HG03097 (cell line): ENCODE results near the gene FASN.

Experiments used
- ATAC-seq: cut with Tn5 transposase; IDR thresholded peaks from one replicate; pipeline ENCODE4 v1.9.1; 2021; ENCODE audit not compliant: unreplicated experiment, low FRiP score

The FASN gene

DNA sequence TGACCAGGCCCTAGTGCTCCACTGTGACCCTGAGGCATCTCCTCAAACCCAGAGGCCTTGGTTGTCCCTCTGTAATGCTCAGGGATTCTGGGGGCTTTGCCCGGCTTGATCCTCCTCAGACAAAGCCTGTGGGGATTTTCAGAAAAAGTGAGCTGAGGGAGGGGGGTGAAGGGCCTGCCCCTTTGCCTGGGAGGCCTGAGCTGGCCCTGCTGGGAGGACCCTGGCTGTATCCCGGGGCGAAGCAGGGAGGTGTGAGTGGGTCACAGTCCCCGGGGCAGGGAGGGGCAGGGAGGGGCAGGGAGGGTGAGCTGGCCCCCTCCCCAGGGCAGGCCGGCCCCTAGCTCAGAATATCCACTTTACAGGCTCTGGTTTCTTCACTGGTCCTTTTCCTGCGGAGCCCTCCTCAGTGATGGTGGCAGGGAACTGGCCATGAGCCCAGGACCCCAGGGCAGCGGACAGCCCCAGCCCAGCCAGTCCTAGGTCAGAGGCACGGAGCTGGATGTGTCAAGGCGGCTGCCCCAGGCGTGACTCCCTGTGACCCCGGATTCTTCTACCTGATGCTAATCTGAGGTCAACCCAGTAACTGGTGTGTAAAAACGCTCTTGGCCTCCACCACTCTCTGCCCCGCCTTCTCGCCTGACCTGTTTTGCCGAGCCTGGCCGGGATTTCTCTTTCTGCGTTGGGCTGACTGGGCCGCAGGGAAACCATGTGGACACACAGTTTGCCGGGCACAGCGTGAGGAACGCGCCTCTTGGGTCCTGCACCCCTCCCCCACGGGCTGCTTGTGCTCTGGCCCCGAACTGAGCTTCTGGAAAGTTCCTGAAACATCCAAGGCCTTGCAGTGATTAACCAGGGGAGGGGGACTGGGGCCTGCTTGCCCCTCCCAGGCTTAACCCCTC, 5.8 kb upstream of the FASN start:
- no peak for ATAC-seq

DNA sequence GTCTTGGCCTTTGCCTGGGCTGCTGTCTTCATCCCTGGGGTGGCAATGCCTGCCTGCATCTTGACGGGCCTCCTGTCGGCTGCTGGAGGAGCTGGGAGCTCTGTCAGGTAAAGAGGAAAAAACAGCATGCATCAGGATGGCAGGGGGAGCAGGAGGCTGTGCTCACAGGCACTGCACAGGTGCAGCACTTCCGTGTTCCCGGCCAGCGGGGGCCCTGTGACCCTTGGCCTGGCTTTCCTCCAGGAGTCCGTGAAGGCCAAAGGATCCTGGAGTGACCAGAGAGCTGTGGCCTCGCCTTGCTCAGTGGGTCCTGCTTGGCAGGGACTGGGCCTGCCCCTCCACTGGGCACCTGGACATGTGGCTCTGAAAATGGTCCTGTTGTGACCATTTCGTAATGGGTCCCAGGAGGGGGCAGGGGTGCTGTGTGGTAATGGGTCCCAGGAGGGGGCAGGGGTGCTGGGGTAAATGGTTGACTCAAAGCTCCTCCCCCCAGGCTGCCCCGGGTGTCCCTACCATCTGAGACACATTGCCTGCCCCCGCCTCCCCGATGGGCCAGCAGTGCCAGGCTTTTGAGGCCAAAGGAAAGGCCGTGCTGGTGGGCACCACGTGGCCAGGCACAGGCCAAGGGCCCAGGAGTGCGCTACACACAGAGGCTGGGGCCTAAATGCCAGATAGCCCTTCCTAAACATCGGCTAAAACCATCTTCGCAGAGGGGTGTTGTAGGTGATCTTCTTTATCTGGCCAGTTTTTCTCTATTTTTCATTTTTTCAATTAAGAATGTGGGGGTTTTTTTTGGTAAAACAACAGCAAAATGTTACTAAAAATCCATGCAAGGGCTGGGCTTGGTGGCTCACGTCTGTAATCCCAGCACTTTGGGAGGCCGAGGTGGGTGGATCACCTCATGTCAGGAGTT, 4.0 kb upstream of the FASN start:
- no peak for ATAC-seq

DNA sequence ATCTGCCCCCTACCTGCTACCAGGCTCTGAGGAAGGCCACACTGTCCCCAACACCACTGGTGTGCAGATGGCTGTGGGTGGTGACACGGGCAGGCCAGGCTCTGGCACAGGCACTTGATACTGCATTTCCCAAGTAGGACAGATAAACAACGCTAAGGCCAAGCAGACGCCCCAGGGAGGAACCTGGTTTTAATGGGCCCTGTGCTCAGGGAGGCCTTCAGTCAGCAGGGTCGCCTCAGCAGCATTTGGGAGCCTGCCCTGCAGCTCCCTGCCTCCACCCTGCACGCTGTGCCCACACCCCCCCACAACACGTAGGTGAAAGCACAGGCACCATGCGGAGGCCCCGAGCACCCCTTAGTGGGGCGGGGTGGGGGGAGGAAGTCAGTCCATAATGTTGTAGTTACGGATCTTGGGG, 3.3 kb upstream of the FASN start:
- ATAC-seq, result no peak

DNA sequence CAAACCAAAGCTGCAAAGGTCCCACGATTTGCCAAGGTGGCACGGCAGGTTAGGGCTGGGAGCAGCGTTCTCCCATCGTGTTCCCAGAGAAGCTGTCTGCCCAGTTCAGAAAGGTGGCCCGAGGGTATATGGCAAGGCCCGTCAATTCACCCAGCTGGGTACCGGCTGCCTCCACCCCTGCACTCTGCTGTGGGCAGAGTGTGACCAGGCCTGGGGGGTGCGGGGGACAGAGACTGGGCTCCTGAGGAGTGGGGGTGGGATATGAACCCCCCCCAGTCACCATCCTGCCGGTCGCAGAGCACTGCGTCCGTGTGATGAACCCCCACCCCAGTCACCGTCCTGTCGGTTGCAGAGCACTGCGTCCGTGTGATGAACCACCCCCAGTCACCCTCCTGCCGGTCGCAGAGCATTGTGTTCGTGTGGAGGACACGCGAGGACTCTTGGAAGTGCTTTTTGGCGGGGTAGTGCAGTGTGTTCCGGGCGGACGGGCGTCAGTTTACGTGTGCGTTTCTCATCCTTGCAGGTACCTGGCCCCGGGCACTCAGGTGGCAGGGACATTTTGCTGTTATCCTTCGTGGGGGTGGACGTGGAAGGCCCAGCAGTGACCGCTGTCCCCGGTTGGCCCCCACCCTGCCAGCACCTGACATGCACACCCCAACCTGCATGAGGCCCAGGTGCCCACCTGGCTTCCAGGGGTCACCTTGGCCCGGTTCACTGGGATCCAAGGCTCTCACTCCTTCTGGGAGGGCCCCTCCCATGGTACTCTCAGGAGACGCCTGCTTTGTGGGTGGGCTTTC, 2.7 kb upstream of the FASN start:
- no peak for ATAC-seq

DNA sequence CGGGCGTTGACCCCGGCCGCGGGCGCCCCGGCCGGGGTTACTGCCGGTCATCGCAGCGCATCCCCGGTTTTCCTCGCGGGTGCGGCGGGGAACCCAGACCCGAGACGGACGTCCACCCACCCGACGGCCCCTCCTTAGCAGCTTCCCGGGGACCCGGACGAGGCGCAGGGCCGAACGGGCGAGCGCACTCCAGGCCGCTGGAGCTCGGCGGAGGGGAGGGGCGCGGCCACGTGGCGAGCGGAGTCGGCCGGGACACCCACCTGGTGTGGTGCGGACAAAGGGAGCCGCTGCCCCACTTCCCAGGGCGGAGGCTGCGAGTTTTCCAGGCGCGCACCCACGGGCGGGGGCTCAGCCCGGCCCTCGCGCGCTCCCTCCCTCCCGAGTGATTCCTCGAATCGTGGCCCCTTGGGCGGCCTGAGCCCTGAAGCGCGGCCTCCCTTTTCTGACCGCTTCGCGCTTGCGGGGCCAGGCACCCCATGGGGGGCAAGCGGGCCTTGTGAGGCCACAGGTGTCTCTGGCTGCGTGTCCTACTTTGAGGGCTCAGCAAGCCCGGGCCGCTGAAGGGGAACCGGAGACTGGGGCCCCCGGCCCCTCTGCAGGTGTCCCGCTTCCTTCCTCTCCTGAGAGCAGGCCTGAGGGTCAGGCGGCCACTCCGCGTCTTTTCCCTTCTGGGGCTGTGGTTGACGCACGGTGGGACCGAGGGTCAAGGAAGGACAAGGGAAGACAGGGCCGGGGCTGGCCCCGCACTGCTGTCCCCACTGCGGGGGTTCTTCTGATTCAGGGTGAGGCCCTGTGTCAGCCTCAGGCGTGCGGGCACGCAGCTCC, 1.1 kb upstream of the FASN start:
- ATAC-seq, result peak; percentile 9

DNA sequence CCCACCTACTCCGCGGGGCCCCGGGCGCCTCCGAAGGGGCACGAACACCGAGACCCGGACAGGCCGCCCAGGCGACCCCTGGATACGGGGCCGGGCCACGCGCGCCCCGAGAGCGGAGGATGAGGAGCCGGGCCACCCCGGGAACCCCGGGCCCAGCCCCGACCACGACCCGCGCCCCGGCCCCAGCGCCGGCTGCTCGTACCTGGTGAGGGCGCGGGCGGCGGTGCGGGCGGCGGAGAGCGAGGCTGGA, 192 bp downstream of the FASN start:
- peak; percentile 22 for ATAC-seq

DNA sequence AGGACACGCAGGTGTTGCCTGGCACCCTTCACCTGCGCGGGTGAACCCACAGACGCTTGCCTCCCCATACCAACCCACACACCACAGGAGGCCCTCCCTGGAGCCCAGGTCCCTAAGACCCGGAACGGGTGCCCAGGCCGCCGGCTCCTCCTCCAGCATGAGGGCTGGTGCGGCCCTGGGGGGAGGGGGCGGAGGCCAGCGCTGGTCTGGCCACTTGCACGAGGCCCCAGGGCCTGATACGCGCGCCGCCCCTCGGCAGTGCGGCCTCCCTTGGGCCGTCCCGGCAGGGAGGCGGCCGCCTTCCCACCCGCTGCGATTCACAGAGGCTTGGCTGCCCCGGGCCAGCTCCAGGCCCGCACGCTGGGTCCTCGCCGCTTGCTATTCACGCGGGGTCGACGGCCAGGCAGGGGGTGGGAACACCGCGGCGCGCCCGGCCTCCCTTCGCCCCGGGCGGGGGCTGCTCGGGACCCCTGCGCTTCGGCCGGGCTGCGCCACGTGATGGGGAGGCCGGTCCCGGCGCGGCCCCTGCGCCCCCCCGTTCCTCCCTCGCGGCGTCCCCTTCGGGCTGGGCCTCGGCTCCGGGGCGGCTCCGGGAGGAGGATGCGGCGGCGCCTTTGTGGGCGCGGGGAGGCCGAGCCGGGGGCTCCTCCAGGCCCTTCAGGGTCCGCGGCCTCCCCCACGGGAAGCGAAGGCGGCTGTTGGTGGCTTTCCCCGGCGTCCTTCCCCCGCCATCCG, 685 bp downstream of the FASN start:
- peak; percentile 1 for ATAC-seq

DNA sequence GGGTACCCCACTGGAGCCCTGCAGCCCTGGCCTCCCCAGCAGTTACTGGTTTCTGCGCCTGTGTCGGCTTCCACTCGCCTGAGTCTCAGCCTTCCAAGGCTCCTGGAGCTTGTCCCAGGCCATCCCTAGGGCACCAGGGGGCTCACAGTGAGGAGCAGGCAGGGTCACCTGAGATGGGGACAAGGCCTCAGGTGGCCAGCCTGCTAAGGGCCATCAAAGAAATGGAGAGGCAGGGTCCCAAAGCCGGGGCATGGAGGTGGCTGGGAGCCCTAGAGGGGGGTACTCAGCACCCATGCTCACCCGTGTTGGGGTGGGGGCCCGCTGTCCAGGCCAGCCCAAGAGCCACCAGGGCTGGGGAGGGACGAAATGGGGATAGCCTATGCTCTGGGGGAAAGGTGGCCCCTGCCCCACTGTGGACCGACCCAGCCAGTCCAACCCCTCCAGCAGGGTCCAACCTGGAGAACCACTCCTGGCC, 1.3 kb downstream of the FASN start:
- ATAC-seq, result no peak

DNA sequence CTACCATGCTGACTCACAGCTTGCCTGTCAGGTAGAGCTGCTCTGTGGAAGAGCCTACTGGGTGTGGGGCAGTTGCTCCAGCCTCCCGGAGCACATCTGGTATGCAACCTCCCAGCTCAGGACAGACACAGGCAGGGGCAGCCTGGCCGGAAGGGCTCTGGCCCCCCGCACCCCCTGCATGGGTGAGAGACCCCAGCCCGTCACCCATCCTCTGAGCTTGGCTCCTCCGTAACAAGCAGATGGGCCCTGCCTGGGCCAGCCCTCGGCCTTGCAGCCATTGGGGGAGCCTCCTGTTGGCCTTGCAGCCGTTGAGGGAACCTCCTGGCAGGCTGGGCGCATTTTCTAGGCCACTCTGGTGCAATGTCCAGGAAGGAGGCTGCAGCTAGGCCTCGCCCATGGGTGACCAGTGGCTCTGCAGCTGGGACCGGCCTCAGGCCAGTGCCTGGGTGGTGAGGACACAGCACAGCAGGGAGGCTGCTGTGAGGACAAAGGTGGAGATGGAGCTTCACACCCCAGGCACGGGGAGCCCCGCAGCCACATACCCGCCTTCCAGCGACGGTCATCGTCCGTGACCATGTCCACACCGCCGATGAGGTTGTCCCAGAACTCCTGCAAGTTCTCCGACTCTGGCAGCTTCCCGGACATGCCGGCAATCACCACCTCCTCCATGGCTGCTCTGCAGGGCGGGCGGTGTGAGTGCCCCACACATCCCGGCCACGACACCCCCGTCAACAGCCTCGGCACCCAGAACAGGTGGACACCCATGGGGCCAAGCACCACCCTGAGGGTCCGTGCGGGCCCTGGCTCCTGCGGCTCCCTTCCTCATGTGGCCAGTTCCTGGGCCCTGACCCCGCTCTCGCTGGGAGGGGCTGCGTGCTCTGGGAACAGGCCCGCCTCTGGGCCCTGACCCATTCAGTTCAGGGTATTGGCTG, 2.0 kb downstream of the FASN start:
- no peak for ATAC-seq

DNA sequence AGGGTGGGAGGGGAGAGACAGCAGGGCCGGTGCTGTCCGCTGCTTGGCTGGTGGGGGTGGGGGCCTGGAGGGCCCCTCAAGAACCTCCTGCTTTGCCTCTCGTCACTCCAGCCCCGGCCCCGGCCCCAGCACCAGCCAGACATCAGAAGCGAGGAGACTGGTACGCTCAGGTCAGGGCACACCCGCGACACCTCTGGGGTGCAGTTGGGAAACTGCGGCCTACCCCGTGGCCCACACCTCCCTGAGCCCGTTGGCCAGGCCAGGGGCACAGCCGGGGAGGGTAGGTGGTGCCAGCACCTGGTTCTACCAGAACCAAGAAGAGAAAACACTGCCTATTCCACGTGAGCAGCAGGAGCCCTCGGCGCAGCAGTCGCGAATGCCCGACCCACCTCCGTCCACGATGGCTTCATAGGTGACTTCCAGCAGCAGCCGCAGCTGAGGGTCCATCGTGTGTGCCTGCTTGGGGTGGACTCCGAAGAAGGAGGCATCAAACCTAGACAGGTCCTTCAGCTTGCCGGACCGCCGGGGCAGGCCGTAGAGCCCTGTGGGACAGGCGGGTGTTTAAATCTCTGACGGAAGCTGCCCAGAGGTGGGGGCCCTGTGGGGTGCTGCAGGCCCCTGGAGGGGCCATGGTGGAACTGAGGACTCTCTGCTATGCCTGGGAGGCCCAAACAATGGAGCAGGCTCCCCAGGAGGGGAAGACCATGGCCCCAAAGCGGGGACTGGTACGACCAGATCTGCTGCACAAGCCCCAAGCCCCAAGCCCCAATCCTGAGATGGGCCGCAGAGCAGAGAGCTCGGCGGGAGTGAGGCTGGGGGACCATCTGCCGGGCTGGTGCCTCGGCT, 2.9 kb downstream of the FASN start:
- no peak for ATAC-seq

DNA sequence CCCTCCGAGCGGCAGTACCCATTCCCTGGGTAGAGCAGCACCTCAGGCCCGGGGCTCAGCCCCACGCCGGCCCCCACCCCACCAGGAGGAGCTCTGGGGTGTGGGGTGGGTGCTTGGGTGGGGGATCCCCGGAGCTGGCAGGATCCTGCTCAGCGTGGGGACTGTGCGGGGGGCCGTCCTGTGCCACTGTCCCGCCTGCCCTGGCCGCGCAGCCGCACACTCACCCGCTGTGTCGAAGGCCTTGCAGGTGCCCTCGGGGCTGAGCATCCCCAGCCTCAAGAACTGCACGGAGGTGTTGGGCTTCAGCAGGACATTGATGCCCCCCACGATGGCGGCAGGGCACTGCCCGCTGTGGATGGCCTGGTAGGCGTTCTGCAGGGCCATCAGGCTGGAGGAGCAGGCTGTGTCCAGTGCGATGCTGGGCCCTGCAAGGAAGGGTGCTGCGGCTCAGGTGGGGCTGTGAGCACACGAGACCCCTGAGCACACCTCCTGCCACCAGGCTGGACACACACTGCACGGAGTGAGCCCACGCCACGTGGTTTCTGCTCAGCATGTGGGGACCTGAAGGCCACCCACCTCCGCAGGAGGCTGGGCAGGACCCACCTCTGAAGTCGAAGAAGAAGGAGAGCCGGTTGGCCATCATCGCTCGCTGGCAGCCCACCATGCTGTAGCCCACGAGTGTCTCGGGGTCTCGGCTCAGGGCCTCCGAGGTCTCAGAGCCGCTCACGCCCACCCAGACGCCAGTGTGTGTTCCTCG, 4.9 kb downstream of the FASN start:
- no peak for ATAC-seq

DNA sequence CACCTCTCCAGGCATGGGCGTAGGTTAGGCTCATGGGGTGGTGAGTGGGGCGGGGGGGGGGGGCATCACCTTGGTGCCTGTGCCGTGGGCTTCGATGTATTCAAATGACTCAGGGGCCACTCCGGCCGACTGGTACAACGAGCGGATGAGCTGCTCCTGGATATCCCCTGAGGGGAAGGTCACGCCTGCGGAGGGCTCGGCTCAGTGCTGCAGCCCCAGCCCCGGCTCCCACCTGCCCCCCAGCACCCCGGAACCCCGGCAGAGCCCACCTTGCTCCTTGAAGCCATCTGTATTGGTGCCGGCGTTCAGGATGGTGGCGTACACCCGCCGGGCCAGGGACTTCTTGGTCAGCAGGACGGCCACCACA, 5.4 kb downstream of the FASN start:
- ATAC-seq, result no peak

DNA sequence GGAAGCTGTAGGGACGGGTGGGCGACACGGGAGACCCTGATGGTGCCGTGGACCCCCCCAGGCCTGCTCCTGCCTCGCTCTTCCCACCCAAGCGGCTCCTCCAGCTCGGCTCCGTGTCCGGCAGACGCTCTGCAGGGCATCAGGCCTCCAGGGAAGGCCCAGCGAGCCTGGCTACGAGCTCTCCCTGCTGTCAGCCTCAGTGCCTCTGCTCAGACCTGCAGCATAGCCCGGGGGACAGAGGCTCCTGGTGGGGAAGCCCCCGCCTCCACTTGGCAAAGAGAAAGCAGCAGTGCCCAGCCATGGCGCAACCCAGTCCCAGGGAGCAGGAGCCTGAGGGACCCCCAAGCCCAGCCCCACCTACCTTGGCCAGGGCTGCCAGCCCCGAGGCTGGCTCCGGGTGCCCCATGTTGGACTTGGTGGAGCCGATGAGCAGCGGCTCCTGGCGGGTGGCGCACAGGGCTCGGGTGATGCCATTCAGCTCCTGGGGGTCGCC, 5.9 kb downstream of the FASN start:
- no peak for ATAC-seq

DNA sequence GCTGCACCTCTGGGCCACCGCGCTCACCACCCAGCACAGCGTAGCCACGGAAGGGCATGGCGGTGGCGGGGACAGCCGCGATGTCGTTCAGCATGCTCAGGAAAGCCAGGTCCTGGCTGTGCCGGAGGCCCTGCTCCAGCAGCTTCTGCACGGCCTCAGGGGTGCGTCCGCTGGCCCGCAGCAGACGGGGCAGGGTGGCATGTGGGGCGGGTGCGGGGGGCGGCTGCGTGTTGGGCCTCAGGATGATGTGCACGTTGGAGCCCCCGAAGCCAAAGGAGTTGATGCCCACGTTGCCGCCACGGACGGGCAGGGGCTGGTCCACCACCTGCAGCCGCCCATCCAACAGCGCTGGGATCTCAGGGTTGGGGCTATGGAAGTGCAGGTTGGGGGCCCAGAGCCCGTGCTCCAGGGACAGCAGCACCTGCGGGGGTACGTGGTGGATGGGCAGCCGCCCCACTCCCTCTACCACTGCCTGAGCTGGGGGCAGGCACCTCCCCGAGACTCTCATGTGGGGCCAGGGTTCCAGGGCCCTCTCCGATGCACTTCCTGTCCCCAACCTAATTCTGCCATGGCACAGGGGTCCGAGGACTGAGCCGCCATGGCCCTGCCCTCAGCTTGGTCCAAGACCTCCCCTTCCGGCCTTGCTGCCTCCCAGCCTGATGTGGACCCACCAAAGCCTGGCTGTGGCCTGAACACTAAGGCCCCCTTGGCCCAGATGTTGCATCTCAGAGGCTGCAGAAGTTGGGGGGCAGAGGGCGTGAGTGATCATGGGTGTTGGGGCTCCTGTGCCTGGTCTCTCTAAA, 6.6 kb downstream of the FASN start:
- ATAC-seq, result no peak

DNA sequence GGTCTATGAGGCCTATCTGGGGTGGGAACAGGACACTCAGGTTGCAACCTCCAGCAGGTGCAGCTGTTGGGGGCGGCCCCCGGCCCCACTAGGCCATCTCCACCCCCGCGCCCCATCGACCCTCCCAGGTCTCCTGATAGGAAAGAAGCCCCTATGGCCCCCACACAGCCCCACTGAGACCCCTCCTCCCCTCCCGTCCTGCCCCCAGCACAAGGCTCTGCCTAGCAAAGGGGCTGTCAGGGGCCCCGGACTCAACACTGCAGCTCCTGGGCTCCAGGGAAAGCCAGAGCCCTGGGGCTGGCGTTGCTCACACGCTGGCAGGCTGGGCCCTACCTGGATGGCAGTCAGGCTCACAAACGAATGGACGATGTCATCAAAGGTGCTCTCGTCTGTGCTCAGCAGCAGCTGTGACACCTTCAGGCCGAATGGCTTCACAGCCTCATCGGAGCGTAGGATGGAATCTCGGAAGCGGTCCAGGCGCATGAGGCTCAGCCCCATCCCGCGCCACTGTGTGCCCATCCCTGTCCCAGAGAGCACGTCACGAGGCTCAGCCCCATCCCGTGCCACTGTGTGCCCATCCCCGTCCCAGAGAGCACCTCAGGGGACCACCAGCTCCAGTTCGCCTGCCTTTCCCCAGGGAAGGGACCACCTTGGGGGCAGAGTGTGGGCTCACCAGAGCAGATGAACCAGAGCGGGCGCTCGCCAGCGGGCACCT, 7.3 kb downstream of the FASN start:
- no peak for ATAC-seq
